Gastrocnemius medialis (tissue), 4 donors: ENCODE results near the gene MUC2. TPM values are rescaled to one million over a fixed set of nuclear protein-coding genes. Genes with fewer than 3 reads are reported as not detected.

Source experiments
- ATAC-seq, 2 donors: fragments of 150-250 bp; one replicate each; pipeline ENCODE4 v1.9.1; 2016
- DNase-seq, 2 donors: peaks; one replicate each; pipeline ENCODE4 v3.0.0-alpha.2; 2019
- H3K27ac ChIP-seq, 4 donors: fragments of 200-600 bp; sonication (generic); 1 replicate in 1 of 4; 2 replicates in 3 of 4; pipeline ENCODE4 v1.5.1; 2016 to 2018; ENCODE audit warnings: mild to moderate bottlenecking in 2 of 4, moderate library complexity in 1 of 4
- H3K27me3 ChIP-seq, 3 donors: fragments of 200-600 bp; sonication (generic) in 2 of 3; 1 replicate in 1 of 3; 2 replicates in 2 of 3; pipeline versions ENCODE4 v1.5.1 to v1.6.0; 2016 to 2019; ENCODE audit warnings: mild to moderate bottlenecking in 1 of 3, moderate library complexity in 1 of 3
- H3K36me3 ChIP-seq, 2 donors: fragments of 200-600 bp; sonication (generic) in 1 of 2; one replicate each; pipeline ENCODE4 v1.5.1; 2017 to 2018
- H3K4me1 ChIP-seq, 2 donors: fragments of 200-600 bp; sonication (generic) in 1 of 2; one replicate each; pipeline ENCODE4 v1.5.1; 2016 to 2017; ENCODE audit warnings: mild to moderate bottlenecking in 2 of 2
- H3K4me3 ChIP-seq, 4 donors: fragments of 200-600 bp; sonication (generic) in 3 of 4; 1 replicate in 1 of 4; 2 replicates in 3 of 4; pipeline ENCODE4 v1.5.1; 2016 to 2019; ENCODE audit warnings: mild to moderate bottlenecking in 2 of 4
- H3K9me3 ChIP-seq, 3 donors: fragments of 200-600 bp; sonication (generic) in 2 of 3; 1 replicate in 1 of 3; 2 replicates in 2 of 3; pipeline ENCODE4 v1.5.1; 2016 to 2019
- CTCF ChIP-seq, 5 experiments: fragments of 450-650 bp in 3 of 5; fragments of 200-600 bp in 2 of 5; sonication (generic) in 2 of 5; IDR thresholded peaks in 4 of 5; conservative IDR thresholded peaks in 1 of 5; 1 replicate in 4 of 5; 2 replicates in 1 of 5; pipeline ENCODE4 v1.5.1; 2016 to 2019; ENCODE audit warnings: antibody characterized with exemption in 5 of 5, mild to moderate bottlenecking in 3 of 5, moderate library complexity in 3 of 5
- POLR2A ChIP-seq, 2 donors: fragments of 450-650 bp; IDR thresholded peaks; one replicate each; pipeline ENCODE4 v1.6.1; 2017; ENCODE audit warnings: antibody characterized with exemption in 2 of 2, mild to moderate bottlenecking in 2 of 2, moderate library complexity in 2 of 2
- in situ Hi-C, 4 donors: fragments of 200-750 bp; cut with MboI; loops; one replicate each; pipeline versions ENCODE4 v1.15.0 to v1.8.0; 2017; ENCODE audit warnings: low sequenced_read_pairs in 4 of 4
- intact Hi-C: fragments of 100-400 bp; cut with DNase I; formaldehyde crosslinking; loops from one replicate; pipeline ENCODE4 v1.15.1; 2023; ENCODE audit warnings: low total_unique reads
- total RNA-seq, 4 donors: library from RNA; depleted of rRNA; stranded (reverse); fragments of >200 nt; gene quantifications; one replicate each; pipeline versions ENCODE4 v1.1.0 to v1.2.3, GENCODE V29; 2016

MUC2 gene
- total RNA-seq, 4 donors from 2014 or later, result 0.90 TPM; not detected in 3

- no peak for TF ChIP-seq POLR2A (IDR thresholded peaks at IDR 0.05)
- TF ChIP-seq CTCF (IDR thresholded peaks at IDR 0.05 in 4 of 5, conservative IDR thresholded peaks at IDR 0.05 in 1 of 5), result no peak
- intact Hi-C loops, result no loop called here
- in situ Hi-C loops, result no loop called here
- no peaks in the 10 kb centered on the region for H3K36me3 ChIP-seq
- H3K4me1 ChIP-seq, result no peaks in the 10 kb centered on the region
- no peaks in the 10 kb centered on the region for H3K9me3 ChIP-seq
- no peak overlapping the region for H3K27ac ChIP-seq
- no peaks in the 10 kb centered on the region for H3K27me3 ChIP-seq
- no peak for DNase-seq
- no peak overlapping the region for H3K4me3 ChIP-seq
- no peak for ATAC-seq
These were observed 26.0 kb downstream of the MUC2 start for GRCh38 chr11:1100417-1101245.

GRCh38 chr11:1101318-1102089, 26.8 kb downstream of the MUC2 start:
- Histone ChIP-seq H3K36me3 (no peaks in the 10 kb centered on the region), H3K27me3 (no peaks in the 10 kb centered on the region), H3K4me3 (no peak overlapping the region), H3K27ac (no peak overlapping the region), H3K4me1 (no peaks in the 10 kb centered on the region), H3K9me3 (no peaks in the 10 kb centered on the region)
- no peak for DNase-seq
- ATAC-seq, result no peak
- intact Hi-C loops (no loop called here), in situ Hi-C loops (no loop called here)
- TF ChIP-seq POLR2A (IDR thresholded peaks at IDR 0.05) (no peak), CTCF (IDR thresholded peaks at IDR 0.05 in 4 of 5, conservative IDR thresholded peaks at IDR 0.05 in 1 of 5) (no peak)

GRCh38 chr11:1102221-1102971, 27.7 kb downstream of the MUC2 start:
- ATAC-seq (no peak), DNase-seq (no peak)
- in situ Hi-C loops, result no loop called here
- no peak for TF ChIP-seq POLR2A (IDR thresholded peaks at IDR 0.05)
- no peak for TF ChIP-seq CTCF (IDR thresholded peaks at IDR 0.05 in 4 of 5, conservative IDR thresholded peaks at IDR 0.05 in 1 of 5)
- intact Hi-C loops, result no loop called here
- H3K4me3 ChIP-seq, result no peak overlapping the region
- H3K9me3 ChIP-seq, result no peaks in the 10 kb centered on the region
- no peak overlapping the region for H3K27ac ChIP-seq
- no peaks in the 10 kb centered on the region for H3K4me1 ChIP-seq
- peaks cover 0 to 8% (median 0%) of the 10 kb centered on the region in 3 donors for H3K27me3 ChIP-seq
- H3K36me3 ChIP-seq, result no peaks in the 10 kb centered on the region

GRCh38 chr11:1102996-1103395, 28.3 kb downstream of the MUC2 start:
- Histone ChIP-seq H3K36me3 (no peaks in the 10 kb centered on the region), H3K27me3 (peaks cover 0 to 10% (median 2%) of the 10 kb centered on the region in 3 donors), H3K9me3 (no peaks in the 10 kb centered on the region), H3K27ac (no peak overlapping the region), H3K4me3 (no peak overlapping the region), H3K4me1 (no peaks in the 10 kb centered on the region)
- in situ Hi-C loops (no loop called here), intact Hi-C loops (no loop called here)
- no peak for DNase-seq
- no peak for TF ChIP-seq POLR2A (IDR thresholded peaks at IDR 0.05)
- TF ChIP-seq CTCF (IDR thresholded peaks at IDR 0.05 in 4 of 5, conservative IDR thresholded peaks at IDR 0.05 in 1 of 5), result no peak
- ATAC-seq, result no peak
